Vagina (tissue), 2 donors: ENCODE measurements around the gene NID2. TPM values are rescaled to one million over a fixed set of nuclear protein-coding genes. Genes with fewer than 3 reads are reported as not detected.

ENCODE experiments used
- DNase-seq, 2 donors: peaks; one replicate each; pipeline ENCODE4 v3.0.0-alpha.2; 2017; ENCODE audit errors: extremely low spot score in 2 of 2
- H3K27ac ChIP-seq: fragments of 200-600 bp; sonication (generic); one replicate; pipeline ENCODE4 v1.5.1; 2019
- H3K27me3 ChIP-seq: fragments of 200-600 bp; sonication (generic); one replicate; pipeline ENCODE4 v1.5.1; 2019
- H3K36me3 ChIP-seq, 2 donors: fragments of 200-600 bp; sonication (generic); one replicate each; pipeline ENCODE4 v1.5.1; 2017 to 2019
- H3K4me1 ChIP-seq: fragments of 200-600 bp; sonication (generic); one replicate; pipeline ENCODE4 v1.5.1; 2019
- H3K4me3 ChIP-seq, 2 donors: fragments of 200-600 bp; sonication (generic); 1 replicate in 1 of 2; 2 replicates in 1 of 2; pipeline ENCODE4 v1.5.1; 2016 to 2019
- H3K9me3 ChIP-seq: fragments of 200-600 bp; sonication (generic); one replicate; pipeline ENCODE4 v1.5.1; 2019
- CTCF ChIP-seq, 3 experiments: fragments of 450-650 bp in 2 of 3; fragments of 200-600 bp in 1 of 3; sonication (generic) in 1 of 3; IDR thresholded peaks; one replicate each; pipeline ENCODE4 v1.5.1; 2017 to 2019; ENCODE audit warnings: antibody characterized with exemption in 3 of 3, mild to moderate bottlenecking in 2 of 3, moderate library complexity in 2 of 3
- POLR2A ChIP-seq, 2 donors: fragments of 450-650 bp; IDR thresholded peaks; one replicate each; pipeline ENCODE4 v1.6.1; 2017; ENCODE audit warnings: antibody characterized with exemption in 2 of 2, mild to moderate bottlenecking in 2 of 2, moderate library complexity in 2 of 2
- POLR2AphosphoS5 ChIP-seq, 2 donors: sonication (generic); formaldehyde crosslinking; IDR thresholded peaks; one replicate each; pipeline ENCODE4 v1.9.0; 2017; ENCODE audit warnings: antibody characterized with exemption in 2 of 2, mild to moderate bottlenecking in 2 of 2, low read depth in 1 of 2; ENCODE audit not compliant: insufficient read depth in 1 of 2
- intact Hi-C: fragments of 100-400 bp; cut with DNase I; formaldehyde crosslinking; loops from one replicate; pipeline ENCODE4 v1.15.1; 2023
- total RNA-seq: library from RNA; depleted of rRNA; stranded (reverse); fragments of >200 nt; gene quantifications from one replicate; pipeline ENCODE4 v1.2.3, GENCODE V29; 2016

Gene NID2
- total RNA-seq, 1 donor from 2014 or later: 20.1 TPM

- Histone ChIP-seq H3K36me3 (peaks cover 0 to 41% of the 10 kb centered on the region in 2 donors), H3K9me3 (no peaks in the 10 kb centered on the region), H3K27me3 (no peaks in the 10 kb centered on the region), H3K4me3 (no peak overlapping the region), H3K4me1 (peaks cover 6% of the 10 kb centered on the region), H3K27ac (no peak overlapping the region)
- no peak for TF ChIP-seq CTCF (IDR thresholded peaks at IDR 0.05)
- no peak for TF ChIP-seq POLR2A (IDR thresholded peaks at IDR 0.05)
- TF ChIP-seq POLR2AphosphoS5 (IDR thresholded peaks at IDR 0.05; ENCODE audit: insufficient read depth in 1 of 2, low read depth in 1 of 2): no peak
- no peak for DNase-seq
- intact Hi-C loops: no loop called here
Measured at GRCh38 chr14:52012635-52013034, 56.2 kb downstream of the NID2 start.

GRCh38 chr14:52011523-52011922 lies 57.3 kb downstream of the NID2 start:
- no peak overlapping the region for H3K4me3 ChIP-seq
- H3K36me3 ChIP-seq: peaks cover 0 to 52% of the 10 kb centered on the region in 2 donors
- intact Hi-C loops: no loop called here
- no peak overlapping the region for H3K27ac ChIP-seq
- no peak for DNase-seq
- H3K4me1 ChIP-seq: peaks cover 6% of the 10 kb centered on the region
- no peaks in the 10 kb centered on the region for H3K9me3 ChIP-seq
- H3K27me3 ChIP-seq: no peaks in the 10 kb centered on the region
- TF ChIP-seq POLR2AphosphoS5 (IDR thresholded peaks at IDR 0.05; ENCODE audit: insufficient read depth in 1 of 2, low read depth in 1 of 2) (no peak), POLR2A (IDR thresholded peaks at IDR 0.05) (no peak), CTCF (IDR thresholded peaks at IDR 0.05) (no peak)

- peaks cover 6% of the 10 kb centered on the region for H3K4me1 ChIP-seq
- peaks cover 0 to 65% of the 10 kb centered on the region in 2 donors for H3K36me3 ChIP-seq
- no peak overlapping the region for H3K27ac ChIP-seq
- intact Hi-C loops: no loop called here
- H3K27me3 ChIP-seq: no peaks in the 10 kb centered on the region
- no peak for DNase-seq
- H3K4me3 ChIP-seq: no peak overlapping the region
- no peak for TF ChIP-seq CTCF (IDR thresholded peaks at IDR 0.05)
- TF ChIP-seq POLR2A (IDR thresholded peaks at IDR 0.05): no peak
- TF ChIP-seq POLR2AphosphoS5 (IDR thresholded peaks at IDR 0.05; ENCODE audit: insufficient read depth in 1 of 2, low read depth in 1 of 2): no peak
- no peaks in the 10 kb centered on the region for H3K9me3 ChIP-seq
Measured at GRCh38 chr14:52010173-52010693, 58.6 kb downstream of the NID2 start.

- intact Hi-C loops: no loop called here
- no peak overlapping the region for H3K4me3 ChIP-seq
- no peak for TF ChIP-seq POLR2AphosphoS5 (IDR thresholded peaks at IDR 0.05; ENCODE audit: insufficient read depth in 1 of 2, low read depth in 1 of 2)
- no peak for TF ChIP-seq CTCF (IDR thresholded peaks at IDR 0.05)
- no peak for TF ChIP-seq POLR2A (IDR thresholded peaks at IDR 0.05)
- DNase-seq: no peak
- H3K27ac ChIP-seq: no peak overlapping the region
- H3K9me3 ChIP-seq: no peaks in the 10 kb centered on the region
- no peaks in the 10 kb centered on the region for H3K27me3 ChIP-seq
- H3K4me1 ChIP-seq: no peaks in the 10 kb centered on the region
- H3K36me3 ChIP-seq: peaks cover 0 to 84% of the 10 kb centered on the region in 2 donors
Measured at GRCh38 chr14:52008136-52008535, 60.7 kb downstream of the NID2 start.

- TF ChIP-seq CTCF (IDR thresholded peaks at IDR 0.05) (no peak), POLR2A (IDR thresholded peaks at IDR 0.05) (no peak), POLR2AphosphoS5 (IDR thresholded peaks at IDR 0.05; ENCODE audit: insufficient read depth in 1 of 2, low read depth in 1 of 2) (no peak)
- DNase-seq: no peak
- Histone ChIP-seq H3K27me3 (no peaks in the 10 kb centered on the region), H3K4me3 (no peak overlapping the region), H3K4me1 (no peaks in the 10 kb centered on the region), H3K27ac (no peak overlapping the region), H3K36me3 (peaks cover 0 to 89% of the 10 kb centered on the region in 2 donors), H3K9me3 (no peaks in the 10 kb centered on the region)
- intact Hi-C loops: no loop called here
Measured at GRCh38 chr14:52007637-52008036, 61.2 kb downstream of the NID2 start.
